HG02970 (cell line): ENCODE results near the gene HEATR5B.
"Not testable (repeated sequence)": the region's sequence is repeated elsewhere in the genome, so short reads cannot be mapped to it uniquely, and the experiment has no call there.

Source experiments
- ATAC-seq: cut with Tn5 transposase; IDR thresholded peaks from one replicate; pipeline ENCODE4 v1.9.1; 2021; ENCODE audit warnings: mild to moderate bottlenecking, moderate library complexity, moderate number of reproducible peaks; ENCODE audit not compliant: unreplicated experiment, low FRiP score

Gene HEATR5B

DNA sequence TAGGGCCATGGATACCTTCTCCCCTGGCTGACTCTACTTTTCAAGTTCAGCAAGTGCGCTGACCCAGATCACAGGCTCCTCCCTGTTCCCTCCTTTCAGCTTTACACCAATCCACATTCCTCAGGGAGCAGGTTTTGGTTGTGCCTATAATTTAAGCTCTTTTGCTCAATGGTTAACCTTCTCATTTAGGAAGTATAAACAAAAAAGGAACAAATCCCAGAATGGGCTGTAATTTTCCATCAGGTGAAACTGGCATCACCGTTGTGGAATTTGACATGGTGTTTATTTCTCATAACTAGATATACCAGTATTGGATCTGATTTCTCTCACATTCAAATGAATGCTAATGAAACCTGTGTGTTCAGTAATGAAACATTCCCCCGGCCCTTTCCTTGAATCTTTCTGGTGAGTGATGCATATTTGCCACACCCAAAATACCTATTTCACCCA, 131.4 kb downstream of the HEATR5B start:
- ATAC-seq, result no peak

DNA sequence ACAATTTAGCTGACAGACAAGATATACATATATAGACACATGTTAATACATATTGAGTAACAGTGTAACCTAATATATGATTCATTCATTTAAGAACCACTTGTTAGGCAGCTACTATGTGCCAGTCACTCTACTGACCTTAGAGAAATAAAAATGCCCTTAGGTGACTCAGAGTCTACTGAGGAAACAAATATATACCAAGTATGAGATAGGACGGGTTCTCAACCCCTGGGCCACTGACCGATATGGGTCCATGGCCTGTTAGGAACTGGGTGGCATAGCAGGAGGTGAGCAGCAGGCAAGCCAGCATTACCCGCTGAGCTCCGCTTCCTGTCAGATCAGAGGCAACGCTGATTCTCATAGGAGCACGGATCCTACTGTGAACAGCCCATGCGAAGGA, 132.6 kb downstream of the HEATR5B start:
- ATAC-seq, result no peak

DNA sequence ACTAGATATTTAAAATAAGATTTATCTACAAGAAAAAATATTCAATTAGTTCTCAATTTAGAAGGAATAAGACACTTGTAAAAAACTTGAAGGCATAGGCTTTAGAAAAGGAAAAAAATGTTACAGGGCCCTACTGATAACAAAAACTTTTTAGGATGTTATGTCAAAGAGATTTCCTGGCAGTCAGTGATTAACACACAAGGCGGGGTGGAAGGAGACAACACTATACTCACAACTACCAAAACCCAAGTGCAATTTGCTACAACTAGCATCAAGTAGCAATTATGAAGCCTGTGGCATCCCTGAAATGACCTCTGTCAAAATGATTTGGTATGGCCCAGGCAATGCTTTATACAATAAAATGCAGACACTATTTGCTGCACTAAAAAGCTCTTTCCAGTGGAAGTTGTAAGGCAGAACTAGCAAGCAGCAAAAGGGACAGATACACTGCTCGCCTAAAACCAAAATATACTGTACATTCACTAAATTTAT, 133.1 kb downstream of the HEATR5B start:
- no peak for ATAC-seq

DNA sequence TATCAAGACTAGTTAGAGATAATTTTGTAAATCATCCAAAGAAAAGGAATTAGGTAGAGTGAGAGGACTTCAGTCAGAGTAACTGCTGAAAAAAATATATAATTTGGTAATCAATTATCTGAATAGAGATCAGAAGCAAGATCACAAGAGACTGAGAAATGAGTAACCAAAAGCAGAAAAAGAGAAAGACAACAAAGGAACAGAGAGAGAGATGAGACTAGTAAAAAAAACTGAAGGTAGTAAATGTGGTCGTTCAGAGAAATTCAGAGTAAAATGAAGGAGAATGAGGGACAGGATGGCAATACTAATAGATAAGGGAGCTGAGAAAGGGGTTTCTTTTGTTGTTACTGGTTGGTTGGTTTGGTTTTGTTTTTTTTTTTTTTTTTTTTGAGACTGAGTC, 134.3 kb downstream of the HEATR5B start:
- ATAC-seq, result no peak

DNA sequence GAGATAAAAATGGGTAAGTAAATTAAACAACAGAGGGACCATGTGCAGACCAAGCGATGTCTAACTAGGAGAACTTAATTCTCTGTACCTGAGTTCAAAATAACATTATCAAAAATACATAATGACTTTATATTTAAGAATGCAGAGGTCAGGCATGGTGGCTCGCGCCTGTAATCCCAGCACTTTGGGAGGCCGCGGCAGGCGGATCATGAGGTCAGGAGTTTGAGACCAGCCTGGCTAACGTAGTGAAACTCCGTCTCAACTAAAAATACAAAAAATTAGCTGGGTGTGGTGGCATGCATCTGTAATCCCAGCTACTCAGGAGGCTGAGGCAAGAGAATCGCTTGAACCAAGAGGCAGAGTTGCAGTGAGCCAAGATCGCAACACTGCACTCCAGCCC, 138.9 kb downstream of the HEATR5B start:
- ATAC-seq, result not testable (repeated sequence)

DNA sequence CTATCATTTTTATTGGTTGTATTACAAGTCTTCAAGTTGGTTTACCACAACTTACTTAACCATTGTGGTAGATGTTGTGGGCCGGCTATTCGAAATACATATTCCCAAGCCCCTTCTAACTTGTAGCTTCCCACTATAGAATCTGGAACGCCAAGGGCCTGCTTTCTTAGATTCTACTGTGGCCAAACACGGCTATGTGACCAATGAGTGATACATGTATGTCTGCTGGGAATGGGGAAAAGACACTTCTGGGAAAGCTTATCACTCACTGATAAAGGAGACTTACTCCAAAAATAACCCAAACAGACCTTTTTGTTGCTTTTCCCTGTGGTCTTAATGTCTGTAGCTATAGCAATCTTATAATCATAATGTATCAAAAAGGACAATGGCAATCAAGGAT, 142.3 kb downstream of the HEATR5B start:
- no peak for ATAC-seq

DNA sequence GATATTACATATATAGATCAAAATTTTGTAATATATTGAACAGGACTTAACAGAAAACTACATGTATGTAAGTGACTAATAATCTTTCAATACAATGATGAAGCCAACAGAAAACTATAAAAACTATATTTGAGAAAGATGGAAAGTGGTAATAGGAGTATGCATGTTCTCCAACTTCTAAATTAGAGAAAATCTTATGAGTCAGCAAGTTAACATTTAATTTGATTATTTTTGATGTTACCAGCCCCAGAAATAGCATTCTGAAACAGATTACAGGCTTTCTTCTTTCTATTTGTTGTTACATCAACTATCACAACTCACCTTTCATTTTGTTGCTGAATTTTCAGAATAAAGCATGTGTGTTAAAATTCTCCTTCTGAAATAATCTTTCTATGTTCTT, 147.6 kb downstream of the HEATR5B start:
- ATAC-seq, result not testable (repeated sequence)

DNA sequence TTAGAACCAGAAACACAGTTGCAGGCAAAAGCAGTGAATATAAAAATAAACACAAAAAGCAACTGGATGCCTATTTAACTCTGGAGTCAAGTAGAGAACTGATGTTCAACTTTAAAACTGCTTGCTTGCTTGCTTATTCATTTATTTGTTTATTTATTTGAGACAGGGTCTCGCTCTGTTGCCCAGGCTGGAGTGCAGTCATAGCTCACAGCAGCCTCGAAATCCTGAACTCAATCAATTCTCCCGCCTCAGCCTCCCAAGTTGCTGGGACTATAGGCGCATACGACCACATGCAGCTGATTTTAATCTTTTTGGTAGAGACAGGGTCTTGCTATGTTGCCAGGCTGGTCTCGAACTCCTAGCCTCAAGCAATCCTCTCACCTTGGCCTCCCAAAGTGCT, 152.5 kb downstream of the HEATR5B start:
- not testable (repeated sequence) for ATAC-seq
